HFFc6 (cell line): ENCODE measurements around the gene ALG8. TPM values are rescaled to one million over a fixed set of nuclear protein-coding genes. Genes with fewer than 3 reads are reported as not detected.

Experiments
- DNase-seq: peaks from one replicate; pipeline ENCODE4 v3.0.0-alpha.2; 2018
- H3K27ac Mint-ChIP-seq: 2 replicates; pipeline ENCODE4 v1.8.0; 2020; ENCODE audit warnings: mild to moderate bottlenecking, mixed read lengths
- H3K27me3 Mint-ChIP-seq: 2 replicates; pipeline ENCODE4 v1.8.0; 2021; ENCODE audit warnings: mild to moderate bottlenecking, moderate library complexity, mixed read lengths; ENCODE audit not compliant: insufficient read depth
- H3K36me3 Mint-ChIP-seq: 2 replicates; pipeline ENCODE4 v1.8.0; 2021; ENCODE audit warnings: low read depth, mixed read lengths
- H3K4me1 Mint-ChIP-seq: 2 replicates; pipeline ENCODE4 v1.8.0; 2020; ENCODE audit warnings: low read depth, mixed read lengths
- H3K4me3 Mint-ChIP-seq: 2 replicates; pipeline ENCODE4 v1.8.0; 2020; ENCODE audit warnings: mild to moderate bottlenecking, moderate library complexity, mixed read lengths
- H3K9me3 Mint-ChIP-seq: 2 replicates; pipeline ENCODE4 v1.8.0; 2020; ENCODE audit warnings: mild to moderate bottlenecking, mixed read lengths
- CTCF ChIP-seq: fragments of 200-600 bp; sonication (generic); IDR thresholded peaks from 2 replicates; pipeline ENCODE4 v1.5.0; 2021; ENCODE audit warnings: antibody characterized with exemption, mild to moderate bottlenecking
- total RNA-seq, 6 experiments: library from RNA; stranded (reverse); fragmentation: NEBNext Ultra II Directional; extraction: Animal tissue kit (Norgen Biotek cat#: 25700); gene quantifications; 2 replicates in 1 of 6; 3 replicates in 5 of 6; pipeline ENCODE4 v1.2.3, GENCODE V29; 2021

The ALG8 gene
- total RNA-seq, 6 experiments from 2014 or later, result 62.0 to 84.0 (median 69.8) TPM

- Mint-ChIP-seq H3K27ac (peak overlapping the region; percentile 47), H3K36me3 (peaks cover 18% of the 10 kb centered on the region), H3K4me1 (peaks cover 23% of the 10 kb centered on the region), H3K4me3 (no peak overlapping the region), H3K27me3 (no peaks in the 10 kb centered on the region), H3K9me3 (no peaks in the 10 kb centered on the region)
- TF ChIP-seq CTCF, result no peak
- DNase-seq, result peak; percentile 23
These were observed 28.6 kb downstream of the ALG8 start for GRCh38 chr11:78110830-78111229.

- no peaks in the 10 kb centered on the region for H3K27me3 Mint-ChIP-seq
- peaks cover 18% of the 10 kb centered on the region for H3K36me3 Mint-ChIP-seq
- no peak for TF ChIP-seq CTCF
- peak overlapping the region; percentile 47 for H3K27ac Mint-ChIP-seq
- H3K4me3 Mint-ChIP-seq, result no peak overlapping the region
- no peaks in the 10 kb centered on the region for H3K9me3 Mint-ChIP-seq
- DNase-seq, result no peak
- peaks cover 23% of the 10 kb centered on the region for H3K4me1 Mint-ChIP-seq
These were observed 29.1 kb downstream of the ALG8 start for GRCh38 chr11:78110351-78110750.

- Mint-ChIP-seq H3K4me1 (peaks cover 32% of the 10 kb centered on the region), H3K27me3 (no peaks in the 10 kb centered on the region), H3K9me3 (no peaks in the 10 kb centered on the region), H3K4me3 (no peak overlapping the region), H3K27ac (peak overlapping the region; percentile 46; the same call in 1 of the 2 replicates), H3K36me3 (peaks cover 18% of the 10 kb centered on the region)
- no peak for TF ChIP-seq CTCF
- DNase-seq, result no peak
These were observed 30.1 kb downstream of the ALG8 start for GRCh38 chr11:78109081-78110015.

GRCh38 chr11:78100676-78101472, 38.6 kb downstream of the ALG8 start:
- TF ChIP-seq CTCF, result no peak
- Mint-ChIP-seq H3K27me3 (no peaks in the 10 kb centered on the region), H3K4me3 (no peak overlapping the region), H3K36me3 (peaks cover 10% of the 10 kb centered on the region; the same call in 1 of the 2 replicates), H3K27ac (0 out of 2 replicates have a peak overlapping the region, but pooled peaks have one; percentile 24), H3K9me3 (no peaks in the 10 kb centered on the region), H3K4me1 (peaks cover 21% of the 10 kb centered on the region)
- no peak for DNase-seq

GRCh38 chr11:78100261-78100660, 39.2 kb downstream of the ALG8 start:
- Mint-ChIP-seq H3K9me3 (no peaks in the 10 kb centered on the region), H3K4me1 (peaks cover 21% of the 10 kb centered on the region), H3K27ac (no peak overlapping the region), H3K4me3 (no peak overlapping the region), H3K27me3 (no peaks in the 10 kb centered on the region), H3K36me3 (peaks cover 10% of the 10 kb centered on the region; the same call in 1 of the 2 replicates)
- no peak for DNase-seq
- TF ChIP-seq CTCF, result no peak
